ENCODE results near the gene IGSF21.

IGSF21 gene

DNA sequence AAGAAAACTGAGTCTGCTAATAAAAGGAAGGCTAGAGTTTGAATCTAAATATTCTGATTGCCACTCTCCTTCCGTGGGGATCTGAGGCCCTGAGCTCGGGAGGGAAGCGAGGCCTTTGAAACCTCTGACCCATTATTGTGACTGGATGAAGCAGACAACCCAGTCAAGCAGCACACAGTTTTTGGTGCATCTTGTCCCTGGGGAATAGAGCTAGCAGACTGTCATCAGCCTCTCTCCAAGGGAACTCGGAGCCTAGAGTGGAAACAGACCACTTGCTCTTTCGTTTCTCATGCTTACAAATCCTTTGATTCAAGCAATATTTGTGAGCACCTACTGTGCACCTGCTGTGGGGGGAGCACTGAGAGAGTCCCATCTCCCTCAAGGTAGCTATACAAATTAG is 240.0 kb downstream of the IGSF21 start:
- H2AFZ ChIP-seq (ENCODE audit: low read length) = no peak overlapping the region
- no peaks in the 10 kb centered on the region for H3K27me3 ChIP-seq (ENCODE audit: insufficient read depth, low read length)
- no peaks in the 10 kb centered on the region for H3K36me3 ChIP-seq (ENCODE audit: insufficient read depth, low read length)
- H3K4me3 ChIP-seq (ENCODE audit: low read depth, low read length, poor library complexity, severe bottlenecking) = no peak overlapping the region
- no peak overlapping the region for H3K27ac ChIP-seq (ENCODE audit: low read depth, low read length, poor library complexity, severe bottlenecking)
- H3K4me2 ChIP-seq (ENCODE audit: low read length) = no peak overlapping the region
- H3K79me2 ChIP-seq (ENCODE audit: insufficient read depth, low read length) = no peaks in the 10 kb centered on the region
- H3K9me3 ChIP-seq (ENCODE audit: low read length) = no peaks in the 10 kb centered on the region
- no peaks in the 10 kb centered on the region for H4K20me1 ChIP-seq (ENCODE audit: insufficient read depth, low read length)
- no peaks in the 10 kb centered on the region for H3K9me2 ChIP-seq (ENCODE audit: low read depth, low read length)
- no peaks in the 10 kb centered on the region for H3F3A ChIP-seq (ENCODE audit: insufficient read depth, low read length)
- H3K4me1 ChIP-seq (ENCODE audit: insufficient read depth, low read length, severe bottlenecking) = no peaks in the 10 kb centered on the region
- TF ChIP-seq, protein P1, sequence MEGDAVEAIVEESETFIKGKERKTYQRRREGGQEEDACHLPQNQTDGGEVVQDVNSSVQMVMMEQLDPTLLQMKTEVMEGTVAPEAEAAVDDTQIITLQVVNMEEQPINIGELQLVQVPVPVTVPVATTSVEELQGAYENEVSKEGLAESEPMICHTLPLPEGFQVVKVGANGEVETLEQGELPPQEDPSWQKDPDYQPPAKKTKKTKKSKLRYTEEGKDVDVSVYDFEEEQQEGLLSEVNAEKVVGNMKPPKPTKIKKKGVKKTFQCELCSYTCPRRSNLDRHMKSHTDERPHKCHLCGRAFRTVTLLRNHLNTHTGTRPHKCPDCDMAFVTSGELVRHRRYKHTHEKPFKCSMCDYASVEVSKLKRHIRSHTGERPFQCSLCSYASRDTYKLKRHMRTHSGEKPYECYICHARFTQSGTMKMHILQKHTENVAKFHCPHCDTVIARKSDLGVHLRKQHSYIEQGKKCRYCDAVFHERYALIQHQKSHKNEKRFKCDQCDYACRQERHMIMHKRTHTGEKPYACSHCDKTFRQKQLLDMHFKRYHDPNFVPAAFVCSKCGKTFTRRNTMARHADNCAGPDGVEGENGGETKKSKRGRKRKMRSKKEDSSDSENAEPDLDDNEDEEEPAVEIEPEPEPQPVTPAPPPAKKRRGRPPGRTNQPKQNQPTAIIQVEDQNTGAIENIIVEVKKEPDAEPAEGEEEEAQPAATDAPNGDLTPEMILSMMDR (IDR thresholded peaks at IDR 0.05; ENCODE audit: low read length) = no peak
- no peak for TF ChIP-seq EZH2 (IDR thresholded peaks at IDR 0.05; ENCODE audit: borderline replicate concordance, low read length)
- H3K9ac ChIP-seq (ENCODE audit: low read length) = no peak overlapping the region

DNA sequence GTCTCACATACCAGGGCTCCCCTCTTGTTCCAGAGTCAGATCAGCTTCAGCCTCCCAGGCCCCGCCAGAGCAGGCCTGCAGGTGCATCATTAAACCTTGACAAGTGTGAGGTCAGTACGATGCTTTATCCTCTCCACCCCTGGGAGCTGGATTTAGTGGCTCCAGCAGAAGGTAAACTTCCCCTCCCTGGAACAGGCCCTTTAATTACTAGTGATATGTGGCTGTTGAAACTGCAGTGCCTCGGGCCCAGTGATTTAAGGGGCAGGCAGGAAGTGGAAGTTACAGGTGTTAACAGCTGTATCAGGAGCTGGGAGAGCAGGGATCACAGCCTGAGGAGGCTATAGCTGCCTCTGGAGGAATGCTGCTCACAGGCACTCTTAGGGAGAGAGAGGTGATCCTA is 240.8 kb downstream of the IGSF21 start:
- Histone ChIP-seq H3K9ac (ENCODE audit: low read length) (no peak overlapping the region), H3K79me2 (ENCODE audit: insufficient read depth, low read length) (no peaks in the 10 kb centered on the region), H3K4me3 (ENCODE audit: low read depth, low read length, poor library complexity, severe bottlenecking) (no peak overlapping the region), H3K4me1 (ENCODE audit: insufficient read depth, low read length, severe bottlenecking) (no peaks in the 10 kb centered on the region), H4K20me1 (ENCODE audit: insufficient read depth, low read length) (no peaks in the 10 kb centered on the region), H3K36me3 (ENCODE audit: insufficient read depth, low read length) (no peaks in the 10 kb centered on the region), H3F3A (ENCODE audit: insufficient read depth, low read length) (no peaks in the 10 kb centered on the region), H3K27me3 (ENCODE audit: insufficient read depth, low read length) (no peaks in the 10 kb centered on the region), H2AFZ (ENCODE audit: low read length) (no peak overlapping the region), H3K9me2 (ENCODE audit: low read depth, low read length) (no peaks in the 10 kb centered on the region), H3K4me2 (ENCODE audit: low read length) (no peak overlapping the region), H3K27ac (ENCODE audit: low read depth, low read length, poor library complexity, severe bottlenecking) (no peak overlapping the region), H3K9me3 (ENCODE audit: low read length) (no peaks in the 10 kb centered on the region)
- TF ChIP-seq EZH2 (IDR thresholded peaks at IDR 0.05; ENCODE audit: borderline replicate concordance, low read length) = no peak
- TF ChIP-seq, protein P1 (IDR thresholded peaks at IDR 0.05; ENCODE audit: low read length) = no peak

DNA sequence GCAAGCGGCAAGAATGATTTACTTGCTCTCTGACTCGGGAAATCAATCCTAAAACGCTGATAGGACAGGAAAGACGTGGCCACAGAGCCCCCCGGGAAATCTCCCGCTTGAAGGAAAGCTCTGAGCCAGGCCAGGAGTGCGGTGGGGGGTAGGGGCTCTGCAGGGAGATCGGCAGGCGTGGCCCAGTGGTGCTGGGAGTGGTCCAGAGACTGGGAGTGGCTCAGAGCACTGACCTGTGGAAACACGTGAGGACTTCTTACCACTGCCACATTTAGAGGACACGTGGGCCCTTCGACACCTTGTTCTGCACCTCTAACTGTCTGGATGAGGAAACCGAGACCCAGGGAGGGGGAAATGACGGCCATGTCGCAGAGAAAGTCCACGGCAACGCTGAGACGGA is 243.1 kb downstream of the IGSF21 start:
- no peak overlapping the region for H3K9ac ChIP-seq (ENCODE audit: low read length)
- no peaks in the 10 kb centered on the region for H4K20me1 ChIP-seq (ENCODE audit: insufficient read depth, low read length)
- H3K27me3 ChIP-seq (ENCODE audit: insufficient read depth, low read length) = no peaks in the 10 kb centered on the region
- H2AFZ ChIP-seq (ENCODE audit: low read length) = no peak overlapping the region
- H3K9me3 ChIP-seq (ENCODE audit: low read length) = no peaks in the 10 kb centered on the region
- no peak overlapping the region for H3K4me3 ChIP-seq (ENCODE audit: low read depth, low read length, poor library complexity, severe bottlenecking)
- TF ChIP-seq EZH2 (IDR thresholded peaks at IDR 0.05; ENCODE audit: borderline replicate concordance, low read length) = no peak
- TF ChIP-seq, protein P1 (IDR thresholded peaks at IDR 0.05; ENCODE audit: low read length) = no peak
- no peaks in the 10 kb centered on the region for H3K4me1 ChIP-seq (ENCODE audit: insufficient read depth, low read length, severe bottlenecking)
- H3K36me3 ChIP-seq (ENCODE audit: insufficient read depth, low read length) = no peaks in the 10 kb centered on the region
- H3F3A ChIP-seq (ENCODE audit: insufficient read depth, low read length) = no peaks in the 10 kb centered on the region
- H3K27ac ChIP-seq (ENCODE audit: low read depth, low read length, poor library complexity, severe bottlenecking) = no peak overlapping the region
- no peaks in the 10 kb centered on the region for H3K9me2 ChIP-seq (ENCODE audit: low read depth, low read length)
- H3K79me2 ChIP-seq (ENCODE audit: insufficient read depth, low read length) = no peaks in the 10 kb centered on the region
- H3K4me2 ChIP-seq (ENCODE audit: low read length) = no peak overlapping the region

Data from OCI-LY1 (cell line).